Measurements from ENCODE around the gene INF2.

INF2 gene

GRCh38 chr14:104698688-104699425, 9.4 kb downstream of the INF2 start:
- H3K36me3 ChIP-seq (replicated peaks) = peaks cover 27% of the 10 kb centered on the region
- TF ChIP-seq CTCF (IDR thresholded peaks at IDR 0.05; ENCODE audit: low read depth, low read length, missing control alignments) = no peak
- H3K4me3 ChIP-seq (ENCODE audit: low read depth, low read length) = no peak overlapping the region
- in situ Hi-C loops (cut with HindIII; ENCODE audit: low pct_ligation_motif_present, low sequenced_read_pairs) = no loop called here
- no peak for DNase-seq
- no peak overlapping the region for H3K27ac ChIP-seq
- H3K27me3 ChIP-seq (replicated peaks) = no peaks in the 10 kb centered on the region

GRCh38 chr14:104699426-104699748, 10.0 kb downstream of the INF2 start:
- no peak overlapping the region for H3K4me3 ChIP-seq (ENCODE audit: low read depth, low read length)
- H3K36me3 ChIP-seq (replicated peaks) = peaks cover 32% of the 10 kb centered on the region
- no peaks in the 10 kb centered on the region for H3K27me3 ChIP-seq (replicated peaks)
- TF ChIP-seq CTCF (IDR thresholded peaks at IDR 0.05; ENCODE audit: low read depth, low read length, missing control alignments) = no peak
- no peak overlapping the region for H3K27ac ChIP-seq
- DNase-seq = no peak
- in situ Hi-C loops (cut with HindIII; ENCODE audit: low pct_ligation_motif_present, low sequenced_read_pairs) = no loop called here

GRCh38 chr14:104700225-104700651, 10.8 kb downstream of the INF2 start:
- in situ Hi-C loops (cut with HindIII; ENCODE audit: low pct_ligation_motif_present, low sequenced_read_pairs) = no loop called here
- Histone ChIP-seq H3K4me3 (ENCODE audit: low read depth, low read length) (no peak overlapping the region), H3K27ac (no peak overlapping the region), H3K36me3 (replicated peaks) (peaks cover 39% of the 10 kb centered on the region), H3K27me3 (replicated peaks) (no peaks in the 10 kb centered on the region)
- no peak for TF ChIP-seq CTCF (IDR thresholded peaks at IDR 0.05; ENCODE audit: low read depth, low read length, missing control alignments)
- DNase-seq = no peak

- no peak for DNase-seq
- H3K4me3 ChIP-seq (ENCODE audit: low read depth, low read length) = no peak overlapping the region
- H3K27ac ChIP-seq = no peak overlapping the region
- H3K27me3 ChIP-seq (replicated peaks) = no peaks in the 10 kb centered on the region
- in situ Hi-C loops (cut with HindIII; ENCODE audit: low pct_ligation_motif_present, low sequenced_read_pairs) = no loop called here
- H3K36me3 ChIP-seq (replicated peaks) = peaks cover 44% of the 10 kb centered on the region
- TF ChIP-seq CTCF (IDR thresholded peaks at IDR 0.05; ENCODE audit: low read depth, low read length, missing control alignments) = no peak
Observed at GRCh38 chr14:104700747-104701217, 11.4 kb downstream of the INF2 start.

GRCh38 chr14:104701383-104702076, 12.1 kb downstream of the INF2 start:
- in situ Hi-C loops (cut with HindIII; ENCODE audit: low pct_ligation_motif_present, low sequenced_read_pairs) = no loop called here
- peaks cover 46% of the 10 kb centered on the region for H3K36me3 ChIP-seq (replicated peaks)
- H3K27me3 ChIP-seq (replicated peaks) = no peaks in the 10 kb centered on the region
- no peak overlapping the region for H3K4me3 ChIP-seq (ENCODE audit: low read depth, low read length)
- no peak for DNase-seq
- no peak overlapping the region for H3K27ac ChIP-seq
- no peak for TF ChIP-seq CTCF (IDR thresholded peaks at IDR 0.05; ENCODE audit: low read depth, low read length, missing control alignments)
